Nephron progenitor cell (in vitro differentiated cells): ENCODE data around the gene RAMP2.

Experiments
- DNase-seq: peaks from one replicate; pipeline ENCODE4 v3.0.0; 2021
- H3K27ac Mint-ChIP-seq: 2 replicates; pipeline ENCODE4 v1.8.0; 2021; ENCODE audit warnings: mild to moderate bottlenecking, moderate library complexity, mixed read lengths
- H3K27me3 Mint-ChIP-seq: 2 replicates; pipeline ENCODE4 v1.8.0; 2021; ENCODE audit warnings: mild to moderate bottlenecking, low read depth, mixed read lengths; ENCODE audit not compliant: poor library complexity
- H3K36me3 Mint-ChIP-seq: 2 replicates; pipeline ENCODE4 v1.8.0; 2021; ENCODE audit warnings: low read depth, mixed read lengths
- H3K4me1 Mint-ChIP-seq: 2 replicates; pipeline ENCODE4 v1.8.0; 2021; ENCODE audit warnings: mixed read lengths
- H3K4me3 Mint-ChIP-seq: 2 replicates; pipeline ENCODE4 v1.8.0; 2021; ENCODE audit warnings: mild to moderate bottlenecking, moderate library complexity, mixed read lengths
- H3K9me3 Mint-ChIP-seq: 2 replicates; pipeline ENCODE4 v1.8.0; 2021; ENCODE audit warnings: mild to moderate bottlenecking, moderate library complexity, mixed read lengths
- TF ChIP-seq, protein P1 (sequence below): fragments of 200-600 bp; sonication (generic); IDR thresholded peaks from 2 replicates; pipeline ENCODE4 v1.5.0; 2021; ENCODE audit warnings: antibody characterized with exemption

Gene RAMP2

DNA sequence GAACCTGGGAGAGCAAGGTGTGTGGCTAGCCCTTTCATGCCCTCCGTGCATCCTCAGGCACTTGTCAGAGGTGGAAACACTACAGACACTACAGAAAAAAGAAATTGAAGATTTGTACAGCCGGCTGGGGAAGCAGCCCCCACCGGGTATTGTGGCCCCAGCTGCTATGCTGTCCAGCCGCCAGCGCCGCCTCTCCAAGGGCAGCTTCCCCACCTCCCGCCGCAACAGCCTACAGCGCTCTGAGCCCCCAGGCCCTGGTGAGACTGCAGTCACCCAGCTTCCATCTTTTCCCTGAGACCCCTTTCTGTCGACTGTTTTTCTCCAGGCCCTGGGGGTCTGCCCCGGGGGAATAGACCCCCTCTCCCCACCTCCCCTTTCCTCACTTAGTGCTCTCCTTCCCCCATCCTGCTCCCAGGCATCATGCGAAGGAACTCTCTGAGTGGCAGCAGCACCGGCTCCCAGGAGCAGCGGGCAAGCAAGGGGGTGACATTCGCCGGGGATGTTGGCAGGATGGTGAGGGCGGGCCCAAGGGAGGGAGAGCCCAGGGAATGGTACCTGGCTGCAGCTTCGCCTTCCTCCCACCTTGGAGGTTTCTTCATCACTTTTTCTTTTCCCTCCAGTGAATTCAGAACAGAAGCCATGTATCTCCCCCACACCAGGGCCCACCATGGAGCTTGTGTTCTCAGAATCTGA is 35.2 kb downstream of the RAMP2 start:
- H3K4me3 Mint-ChIP-seq = peak overlapping the region; percentile 46
- DNase-seq = no peak
- peaks cover 25% of the 10 kb centered on the region for H3K27me3 Mint-ChIP-seq
- H3K4me1 Mint-ChIP-seq = peaks cover 37% of the 10 kb centered on the region
- H3K9me3 Mint-ChIP-seq = peaks cover 5% of the 10 kb centered on the region
- peaks cover 36% of the 10 kb centered on the region for H3K36me3 Mint-ChIP-seq
- peak overlapping the region; percentile 51 for H3K27ac Mint-ChIP-seq
- TF ChIP-seq, protein P1, sequence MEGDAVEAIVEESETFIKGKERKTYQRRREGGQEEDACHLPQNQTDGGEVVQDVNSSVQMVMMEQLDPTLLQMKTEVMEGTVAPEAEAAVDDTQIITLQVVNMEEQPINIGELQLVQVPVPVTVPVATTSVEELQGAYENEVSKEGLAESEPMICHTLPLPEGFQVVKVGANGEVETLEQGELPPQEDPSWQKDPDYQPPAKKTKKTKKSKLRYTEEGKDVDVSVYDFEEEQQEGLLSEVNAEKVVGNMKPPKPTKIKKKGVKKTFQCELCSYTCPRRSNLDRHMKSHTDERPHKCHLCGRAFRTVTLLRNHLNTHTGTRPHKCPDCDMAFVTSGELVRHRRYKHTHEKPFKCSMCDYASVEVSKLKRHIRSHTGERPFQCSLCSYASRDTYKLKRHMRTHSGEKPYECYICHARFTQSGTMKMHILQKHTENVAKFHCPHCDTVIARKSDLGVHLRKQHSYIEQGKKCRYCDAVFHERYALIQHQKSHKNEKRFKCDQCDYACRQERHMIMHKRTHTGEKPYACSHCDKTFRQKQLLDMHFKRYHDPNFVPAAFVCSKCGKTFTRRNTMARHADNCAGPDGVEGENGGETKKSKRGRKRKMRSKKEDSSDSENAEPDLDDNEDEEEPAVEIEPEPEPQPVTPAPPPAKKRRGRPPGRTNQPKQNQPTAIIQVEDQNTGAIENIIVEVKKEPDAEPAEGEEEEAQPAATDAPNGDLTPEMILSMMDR = no peak

DNA sequence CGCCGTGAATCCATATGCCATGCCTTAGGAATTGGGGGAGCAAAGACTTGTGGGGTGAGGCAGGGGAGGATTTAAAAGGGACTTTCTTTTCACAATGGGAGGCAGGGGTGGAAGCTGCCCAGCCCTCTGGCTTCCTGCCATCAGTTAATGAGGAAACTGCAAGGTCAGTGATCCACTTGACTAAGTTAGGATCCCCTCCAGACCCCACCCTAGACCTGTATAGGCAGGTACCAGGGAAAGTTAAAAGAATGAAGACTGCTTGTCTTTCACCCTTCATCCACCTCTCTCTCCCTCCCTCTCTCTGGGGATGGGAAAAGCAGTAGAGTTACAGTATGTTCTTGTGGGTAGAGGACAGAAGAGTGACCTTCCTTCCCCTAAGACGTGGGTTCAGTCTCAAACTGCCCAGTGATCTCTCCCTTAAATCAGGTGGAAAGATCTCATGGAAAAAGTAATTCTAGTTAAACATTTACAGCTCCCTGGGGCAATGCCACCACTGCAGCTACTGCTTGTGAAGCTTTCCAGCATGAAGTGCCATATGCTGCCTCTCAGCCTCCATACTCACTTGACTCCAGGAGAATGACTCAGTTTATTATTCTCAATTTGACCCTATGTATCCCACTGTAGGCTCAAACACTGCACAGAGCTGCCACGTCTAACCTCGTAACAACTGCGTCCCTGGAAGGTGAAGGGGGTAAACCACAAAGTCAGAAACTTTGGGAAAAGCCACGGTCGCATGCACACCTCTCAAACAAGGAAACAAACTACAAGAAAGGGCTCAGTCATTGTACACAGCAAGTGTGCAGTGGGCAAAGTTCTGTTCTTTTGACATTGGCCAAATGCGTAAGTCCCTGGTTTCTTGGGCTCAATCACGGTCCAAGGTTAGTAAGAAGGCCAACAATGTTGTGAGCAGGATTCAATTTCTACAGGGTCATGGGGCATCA is 36.3 kb downstream of the RAMP2 start:
- H3K27me3 Mint-ChIP-seq = peaks cover 27% of the 10 kb centered on the region
- H3K9me3 Mint-ChIP-seq = peaks cover 5% of the 10 kb centered on the region
- H3K27ac Mint-ChIP-seq = no peak overlapping the region
- H3K36me3 Mint-ChIP-seq = peaks cover 36% of the 10 kb centered on the region
- H3K4me3 Mint-ChIP-seq = peak overlapping the region; percentile 96
- TF ChIP-seq, protein P1 = no peak
- DNase-seq = no peak
- peaks cover 48% of the 10 kb centered on the region for H3K4me1 Mint-ChIP-seq

DNA sequence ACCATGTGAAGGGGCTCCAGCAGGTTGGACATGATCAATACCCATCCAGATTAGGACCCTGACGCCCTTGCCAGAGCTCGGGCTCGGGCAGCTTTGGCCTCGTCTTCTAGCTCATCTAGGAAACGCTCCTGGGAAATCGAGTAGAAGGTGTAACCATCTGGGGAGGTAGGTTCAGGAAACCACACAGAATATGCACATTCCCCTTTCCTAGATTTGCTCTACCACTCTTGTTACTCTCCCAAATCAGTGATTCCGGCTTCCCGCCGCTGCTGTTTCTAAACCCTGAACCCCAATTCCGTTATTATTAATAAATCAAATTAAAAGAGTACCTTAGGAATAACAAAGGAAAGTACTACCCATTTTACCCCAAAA is 37.0 kb downstream of the RAMP2 start:
- Mint-ChIP-seq H3K27me3 (peaks cover 25% of the 10 kb centered on the region), H3K27ac (no peak overlapping the region), H3K4me3 (peak overlapping the region; percentile 96)

DNA sequence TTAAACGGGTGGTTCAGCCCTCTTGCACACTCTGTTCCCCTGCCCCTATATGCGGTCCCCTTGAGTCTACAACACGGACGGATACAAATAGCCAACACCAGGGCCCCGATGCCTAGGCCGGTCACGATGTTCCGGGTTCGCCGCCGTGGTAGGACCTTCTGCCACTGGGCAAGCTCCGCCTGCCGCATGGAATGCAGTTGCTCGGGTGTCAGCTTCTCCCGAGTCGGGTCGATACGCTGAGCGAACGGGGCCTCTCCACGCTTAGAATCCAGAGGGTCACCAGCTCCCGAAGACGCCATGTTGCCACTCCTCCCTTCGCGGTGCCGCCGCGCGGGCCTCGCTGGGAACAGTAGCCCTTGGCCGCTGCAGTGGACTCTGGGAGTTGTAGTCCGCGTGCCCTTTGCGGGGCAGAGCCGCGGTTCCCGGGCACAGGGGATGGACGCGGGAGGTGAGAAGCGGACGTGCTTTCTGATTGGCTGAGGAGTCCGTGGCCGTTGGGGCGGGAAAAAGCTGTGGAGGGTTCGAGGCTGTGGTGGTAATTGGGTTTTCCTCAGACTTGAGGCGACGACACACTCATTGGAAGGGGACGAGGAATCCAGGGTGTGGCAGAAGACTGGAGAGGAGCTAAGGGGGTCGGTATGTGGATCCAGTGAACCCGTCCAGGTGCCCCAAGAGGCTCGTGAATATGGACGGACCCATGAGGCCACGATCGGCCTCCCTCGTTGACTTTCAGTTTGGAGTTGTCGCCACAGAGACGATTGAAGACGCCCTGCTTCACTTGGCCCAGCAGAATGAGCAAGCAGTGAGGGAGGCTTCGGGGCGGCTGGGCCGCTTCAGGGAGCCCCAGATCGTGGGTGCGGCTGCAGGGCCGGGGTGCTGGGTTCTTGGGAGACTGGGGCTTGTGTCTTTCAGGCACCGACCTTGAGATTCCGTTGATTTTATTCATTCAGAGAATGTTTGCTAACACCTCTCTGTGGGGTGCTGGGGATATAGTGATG is 37.7 kb downstream of the RAMP2 start, which contains the start of the genes CNTD1 and COA3:
TSS of gene CNTD1 (plus strand) at position 479 of the 998 bp plus-strand sequence. CDS start at position 686, 207 bp downstream.
TSS of gene COA3 (minus strand) at position 322 of the 998 bp plus-strand sequence. CDS start at position 299, 23 bp downstream.
- Mint-ChIP-seq H3K27me3 (peaks cover 25% of the 10 kb centered on the region), H3K27ac (peak within 1 kb of the TSS; percentile 43), H3K36me3 (peaks cover 36% of the 10 kb centered on the region), H3K4me3 (peak within 1 kb of the TSS; percentile 96), H3K9me3 (peaks cover 5% of the 10 kb centered on the region), H3K4me1 (peaks cover 62% of the 10 kb centered on the region)
- DNase-seq = peak; percentile 89
- TF ChIP-seq, protein P1 = no peak

More for the DNA sequence above, 37.0 kb downstream of the RAMP2 start:
- no peak for DNase-seq
- peaks cover 5% of the 10 kb centered on the region for H3K9me3 Mint-ChIP-seq
- TF ChIP-seq, protein P1 = no peak
- peaks cover 36% of the 10 kb centered on the region for H3K36me3 Mint-ChIP-seq
- H3K4me1 Mint-ChIP-seq = peaks cover 55% of the 10 kb centered on the region
